IMR-90 (cell line): ENCODE data around the gene LCN12.

Experiments
- CEBPB ChIP-seq: IDR thresholded peaks from 2 replicates; pipeline ENCODE4 v1.6.1; 2012; ENCODE audit warnings: low read depth, low read length, improper control_type of control experiment
- CTCF ChIP-seq: conservative IDR thresholded peaks from 2 replicates; pipeline ENCODE4 v1.5.1; 2012; ENCODE audit warnings: mild to moderate bottlenecking, low read depth, low read length, improper control_type of control experiment
- MXI1 ChIP-seq: IDR thresholded peaks from 2 replicates; pipeline ENCODE4 v1.6.1; 2012; ENCODE audit warnings: low read depth, mild to moderate bottlenecking, low read length, moderate library complexity, borderline replicate concordance
- POLR2A ChIP-seq: IDR thresholded peaks from 2 replicates; pipeline ENCODE4 v1.6.1; 2012; ENCODE audit warnings: mild to moderate bottlenecking, low read depth, low read length
- RAD21 ChIP-seq: IDR thresholded peaks from 2 replicates; pipeline ENCODE4 v1.6.1; 2012; ENCODE audit warnings: low read length, improper control_type of control experiment
- RCOR1 ChIP-seq: IDR thresholded peaks from 2 replicates; pipeline ENCODE4 v1.6.1; 2012; ENCODE audit warnings: mild to moderate bottlenecking, low read length, improper control_type of control experiment; ENCODE audit not compliant: insufficient replicate concordance
- RFX5 ChIP-seq: IDR thresholded peaks from 2 replicates; pipeline ENCODE4 v1.8.0; 2012; ENCODE audit warnings: low read depth, mild to moderate bottlenecking, low read length, moderate library complexity
- SMC3 ChIP-seq: fragments of 150-350 bp; IDR thresholded peaks from 2 replicates; pipeline ENCODE4 v1.6.1; 2016; ENCODE audit warnings: low read depth, mild to moderate bottlenecking, antibody characterized with exemption, low read length, moderate library complexity
- TF ChIP-seq, protein P1 (sequence below): fragments of 150-350 bp; IDR thresholded peaks from 2 replicates; pipeline ENCODE4 v1.6.1; 2017; ENCODE audit warnings: mild to moderate bottlenecking, antibody characterized with exemption, low read length, low read depth
- TF ChIP-seq, protein P2 (sequence below): fragments of 150-350 bp; IDR thresholded peaks from 2 replicates; pipeline ENCODE4 v1.6.1; 2016; ENCODE audit warnings: low read depth, mild to moderate bottlenecking, low read length, moderate library complexity, borderline replicate concordance

DNA sequence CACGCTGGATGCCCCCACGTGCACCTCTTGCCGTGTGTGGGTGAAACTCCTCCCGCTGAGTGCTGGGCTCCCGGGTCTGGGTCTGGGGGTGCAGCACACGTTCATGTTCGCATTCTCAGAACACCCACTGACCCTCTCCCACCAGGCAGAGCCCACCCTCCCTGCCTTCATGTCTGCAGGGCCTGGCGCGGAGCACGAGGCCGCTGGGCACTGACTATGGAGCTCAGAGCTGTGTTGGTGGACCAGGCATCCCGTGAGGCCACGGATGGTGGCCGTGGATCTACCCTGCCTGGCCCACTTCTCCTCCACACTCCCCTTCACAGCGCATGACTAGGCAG is 8.8 kb downstream of the LCN12 start:
- TF ChIP-seq CTCF (no peak), SMC3 (no peak), POLR2A (no peak), RAD21 (no peak), RCOR1 (no peak), RFX5 (no peak), MXI1 (no peak), CEBPB (no peak)
- TF ChIP-seq, protein P1, sequence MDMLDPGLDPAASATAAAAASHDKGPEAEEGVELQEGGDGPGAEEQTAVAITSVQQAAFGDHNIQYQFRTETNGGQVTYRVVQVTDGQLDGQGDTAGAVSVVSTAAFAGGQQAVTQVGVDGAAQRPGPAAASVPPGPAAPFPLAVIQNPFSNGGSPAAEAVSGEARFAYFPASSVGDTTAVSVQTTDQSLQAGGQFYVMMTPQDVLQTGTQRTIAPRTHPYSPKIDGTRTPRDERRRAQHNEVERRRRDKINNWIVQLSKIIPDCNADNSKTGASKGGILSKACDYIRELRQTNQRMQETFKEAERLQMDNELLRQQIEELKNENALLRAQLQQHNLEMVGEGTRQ: no peak
- TF ChIP-seq, protein P2, sequence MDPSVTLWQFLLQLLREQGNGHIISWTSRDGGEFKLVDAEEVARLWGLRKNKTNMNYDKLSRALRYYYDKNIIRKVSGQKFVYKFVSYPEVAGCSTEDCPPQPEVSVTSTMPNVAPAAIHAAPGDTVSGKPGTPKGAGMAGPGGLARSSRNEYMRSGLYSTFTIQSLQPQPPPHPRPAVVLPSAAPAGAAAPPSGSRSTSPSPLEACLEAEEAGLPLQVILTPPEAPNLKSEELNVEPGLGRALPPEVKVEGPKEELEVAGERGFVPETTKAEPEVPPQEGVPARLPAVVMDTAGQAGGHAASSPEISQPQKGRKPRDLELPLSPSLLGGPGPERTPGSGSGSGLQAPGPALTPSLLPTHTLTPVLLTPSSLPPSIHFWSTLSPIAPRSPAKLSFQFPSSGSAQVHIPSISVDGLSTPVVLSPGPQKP: no peak
